Amygdala (tissue), 56 donors: ENCODE data around the gene DAGLA.

Experiments
- DNase-seq, 56 donors: peaks; one replicate each; lab custom pipeline; 2025; lab: John Stamatoyannopoulos, UW

Gene DAGLA

GRCh38 chr11:61688365-61689163 is 8.4 kb downstream of the DAGLA start:
- DNase-seq: peak in 24 of 56 donors; percentile 11 to 77 (median 48)

GRCh38 chr11:61689164-61689496 is 8.9 kb downstream of the DAGLA start:
- no peak for DNase-seq

GRCh38 chr11:61690706-61691379 is 10.7 kb downstream of the DAGLA start:
- DNase-seq: no peak

GRCh38 chr11:61691380-61692156 is 11.4 kb downstream of the DAGLA start:
- DNase-seq: no peak

GRCh38 chr11:61693922-61694601 is 13.9 kb downstream of the DAGLA start:
- no peak for DNase-seq

GRCh38 chr11:61694602-61694939 is 14.4 kb downstream of the DAGLA start:
- no peak for DNase-seq

GRCh38 chr11:61694946-61695706 is 14.9 kb downstream of the DAGLA start:
- peak in 19 of 56 donors; percentile 19 to 54 (median 33) for DNase-seq

- DNase-seq: peak in 29 of 56 donors; percentile 15 to 71 (median 40)
Measured at GRCh38 chr11:61695917-61696316, 15.7 kb downstream of the DAGLA start.

- no peak for DNase-seq
Measured at GRCh38 chr11:61696602-61697001, 16.4 kb downstream of the DAGLA start.

GRCh38 chr11:61697078-61697502 is 16.9 kb downstream of the DAGLA start:
- no peak for DNase-seq

GRCh38 chr11:61697764-61698163 is 17.6 kb downstream of the DAGLA start:
- DNase-seq: no peak

GRCh38 chr11:61698173-61698948 is 18.2 kb downstream of the DAGLA start:
- DNase-seq: peak in 21 of 56 donors; percentile 19 to 54 (median 27)

- peak in 30 of 56 donors; percentile 20 to 67 (median 34) for DNase-seq
Measured at GRCh38 chr11:61699737-61700160, 19.6 kb downstream of the DAGLA start.

GRCh38 chr11:61700212-61700611 is 20.0 kb downstream of the DAGLA start:
- no peak for DNase-seq

GRCh38 chr11:61700720-61701119 is 20.5 kb downstream of the DAGLA start:
- DNase-seq: no peak

- peak in 5 of 56 donors; percentile 13 to 28 (median 25) for DNase-seq
Measured at GRCh38 chr11:61701242-61701886, 21.2 kb downstream of the DAGLA start.

- DNase-seq: no peak
Measured at GRCh38 chr11:61702701-61703312, 22.6 kb downstream of the DAGLA start.

GRCh38 chr11:61704838-61705237 is 24.6 kb downstream of the DAGLA start:
- no peak for DNase-seq
